Skin of body (tissue), 2 donors: ENCODE data around the gene CNGB1. TPM values are rescaled to one million over a fixed set of nuclear protein-coding genes. Genes with fewer than 3 reads are reported as not detected.
"Not testable (repeated sequence)": the region's sequence is repeated elsewhere in the genome, so short reads cannot be mapped to it uniquely, and the experiment has no call there.

Source experiments
- DNase-seq: peaks from one replicate; lab custom pipeline; 2025; lab: John Stamatoyannopoulos, UW
- total RNA-seq: library from RNA; depleted of rRNA; stranded (reverse); fragments of >200 nt; gene quantifications from one replicate; pipeline ENCODE4 v1.2.3, GENCODE V29; 2014

CNGB1 gene
- total RNA-seq, 1 donor from 2014 or later = 0.20 TPM

- no peak for DNase-seq
Observed at GRCh38 chr16:57937861-57938260, 33.1 kb downstream of the CNGB1 start.

GRCh38 chr16:57935904-57936303 is 35.0 kb downstream of the CNGB1 start:
- DNase-seq = no peak

- no peak for DNase-seq
Observed at GRCh38 chr16:57930533-57930932, 40.4 kb downstream of the CNGB1 start.

GRCh38 chr16:57929250-57929649 is 41.7 kb downstream of the CNGB1 start:
- DNase-seq = no peak

GRCh38 chr16:57926041-57926440 is 44.9 kb downstream of the CNGB1 start:
- no peak for DNase-seq

- no peak for DNase-seq
Observed at GRCh38 chr16:57925310-57925709, 45.6 kb downstream of the CNGB1 start.

GRCh38 chr16:57924514-57924913 is 46.4 kb downstream of the CNGB1 start:
- no peak for DNase-seq

- no peak for DNase-seq
Observed at GRCh38 chr16:57923841-57924240, 47.1 kb downstream of the CNGB1 start.

- DNase-seq = no peak
Observed at GRCh38 chr16:57923418-57923817, 47.5 kb downstream of the CNGB1 start.

- no peak for DNase-seq
Observed at GRCh38 chr16:57920880-57921229, 50.1 kb downstream of the CNGB1 start.

GRCh38 chr16:57920215-57920879 is 50.6 kb downstream of the CNGB1 start:
- DNase-seq = no peak

- DNase-seq = no peak
Observed at GRCh38 chr16:57918994-57919393, 51.9 kb downstream of the CNGB1 start.

- no peak for DNase-seq
Observed at GRCh38 chr16:57918444-57918843, 52.5 kb downstream of the CNGB1 start.

- DNase-seq = not testable (repeated sequence)
Observed at GRCh38 chr16:57917929-57918328, 53.0 kb downstream of the CNGB1 start.

- not testable (repeated sequence) for DNase-seq
Observed at GRCh38 chr16:57917489-57917888, 53.4 kb downstream of the CNGB1 start.

- no peak for DNase-seq
Observed at GRCh38 chr16:57916735-57917438, 54.0 kb downstream of the CNGB1 start.

- no peak for DNase-seq
Observed at GRCh38 chr16:57915811-57916488, 55.0 kb downstream of the CNGB1 start.

GRCh38 chr16:57915267-57915666 is 55.7 kb downstream of the CNGB1 start:
- DNase-seq = no peak

GRCh38 chr16:57914244-57915173 is 56.4 kb downstream of the CNGB1 start:
- DNase-seq = no peak

- DNase-seq = no peak
Observed at GRCh38 chr16:57912529-57913260, 58.2 kb downstream of the CNGB1 start.

- DNase-seq = no peak
Observed at GRCh38 chr16:57911743-57912142, 59.2 kb downstream of the CNGB1 start.
